KG1 (cell line): ENCODE data around the gene MTRF1.
"Not testable (repeated sequence)": the region's sequence is repeated elsewhere in the genome, so short reads cannot be mapped to it uniquely, and the experiment has no call there.

Experiments used
- DNase-seq: peaks from one replicate; lab custom pipeline; 2025; lab: John Stamatoyannopoulos, UW

MTRF1 gene

GRCh38 chr13:41177616-41178015 lies 85.8 kb downstream of the MTRF1 start:
- DNase-seq: no peak

DNA sequence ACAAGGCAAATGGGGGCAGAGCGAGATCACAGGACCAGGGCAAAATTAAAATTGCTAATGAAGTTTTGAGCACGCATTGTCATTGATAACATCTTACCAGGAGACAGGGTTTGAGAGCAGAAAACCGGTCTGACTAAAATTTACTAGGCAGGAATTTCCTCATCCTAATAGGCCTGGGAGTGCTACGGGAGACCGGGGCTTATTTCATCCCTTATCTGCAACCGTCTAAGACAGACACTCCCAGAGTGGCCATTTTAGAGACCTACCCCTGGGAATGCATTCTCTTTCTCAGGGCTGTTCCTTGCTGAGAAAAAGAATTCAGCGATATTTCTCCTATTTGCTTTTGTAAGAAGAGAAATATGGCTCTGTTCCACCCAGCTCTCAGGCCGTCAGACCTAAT lies 87.8 kb downstream of the MTRF1 start:
- not testable (repeated sequence) for DNase-seq
